GM18505 (cell line): ENCODE data around the gene NPR2.

Experiments used
- ATAC-seq: cut with Tn5 transposase; IDR thresholded peaks from one replicate; pipeline ENCODE4 v1.9.1; 2021; ENCODE audit not compliant: unreplicated experiment
- POLR2A ChIP-seq: IDR thresholded peaks from 4 replicates; pipeline ENCODE4 v1.6.1; 2011; ENCODE audit warnings: borderline replicate concordance; ENCODE audit not compliant: insufficient read depth, insufficient read length; ENCODE audit errors: extremely low read depth

NPR2 gene

GRCh38 chr9:35798658-35799374 lies 7.4 kb downstream of the NPR2 start:
- no peak for ATAC-seq
- no peak for TF ChIP-seq POLR2A

- no peak for TF ChIP-seq POLR2A
- ATAC-seq = no peak
Measured at GRCh38 chr9:35800530-35800929, 9.1 kb downstream of the NPR2 start.

- TF ChIP-seq POLR2A = no peak
- no peak for ATAC-seq
Measured at GRCh38 chr9:35801328-35802128, 10.1 kb downstream of the NPR2 start.

GRCh38 chr9:35806101-35806500 lies 14.7 kb downstream of the NPR2 start:
- TF ChIP-seq POLR2A = no peak
- ATAC-seq = no peak

- TF ChIP-seq POLR2A = no peak
- ATAC-seq = no peak
Measured at GRCh38 chr9:35808433-35808832, 17.0 kb downstream of the NPR2 start.

- no peak for ATAC-seq
- no peak for TF ChIP-seq POLR2A
Measured at GRCh38 chr9:35810122-35810521, 18.7 kb downstream of the NPR2 start.

- TF ChIP-seq POLR2A = no peak
- no peak for ATAC-seq
Measured at GRCh38 chr9:35811381-35812024, 20.1 kb downstream of the NPR2 start.

GRCh38 chr9:35812025-35812602 lies 20.7 kb downstream of the NPR2 start, which contains the start of gene SPAG8:
Gene SPAG8 (minus strand): TSS chr9:35812262. CDS start chr9:35812147, 115 bp downstream.
- peak; percentile 51 for TF ChIP-seq POLR2A
- peak; percentile 51 for ATAC-seq

GRCh38 chr9:35813434-35814105 lies 22.2 kb downstream of the NPR2 start:
- no peak for TF ChIP-seq POLR2A
- ATAC-seq = no peak

GRCh38 chr9:35814106-35814840 lies 22.9 kb downstream of the NPR2 start:
- ATAC-seq = peak; percentile 17
- no peak for TF ChIP-seq POLR2A

GRCh38 chr9:35814841-35815543 lies 23.6 kb downstream of the NPR2 start, which contains the start of gene HINT2:
Gene HINT2 (minus strand): TSS chr9:35815042. CDS start chr9:35814979, 63 bp downstream.
- peak; percentile 68 for ATAC-seq
- peak; percentile 93 for TF ChIP-seq POLR2A

- no peak for TF ChIP-seq POLR2A
- no peak for ATAC-seq
Measured at GRCh38 chr9:35816708-35817107, 25.3 kb downstream of the NPR2 start.

- TF ChIP-seq POLR2A = no peak
- no peak for ATAC-seq
Measured at GRCh38 chr9:35818341-35818740, 26.9 kb downstream of the NPR2 start.
